ENCODE measurements around the gene TRMT10B.

- TF ChIP-seq JUNB (IDR thresholded peaks at IDR 0.05) (no peak), ETV6 (conservative IDR thresholded peaks at IDR 0.05 in 1 of 2, IDR thresholded peaks at IDR 0.05 in 1 of 2; ENCODE audit: borderline replicate concordance in 1 of 2, low read depth in 1 of 2) (no peak), PML (IDR thresholded peaks at IDR 0.05; ENCODE audit: low read length) (no peak), KDM1A (IDR thresholded peaks at IDR 0.05; ENCODE audit: borderline replicate concordance) (no peak), MTA2 (IDR thresholded peaks at IDR 0.05; ENCODE audit: low read depth) (no peak)
Observed at GRCh38 chr9:37715260-37715659, 38.3 kb upstream of the TRMT10B start.
